CD14-positive monocyte (primary cell): Measurements from ENCODE around the gene NTSR2. TPM values are rescaled to one million over a fixed set of nuclear protein-coding genes. Genes with fewer than 3 reads are reported as not detected.
A peak's percentile ranks its signal among the peaks of the same experiment; 100 is the strongest.

ENCODE experiments used
- DNase-seq, 3 donors: peaks; one replicate each; pipeline ENCODE4 v3.0.0-alpha.2; 2011 to 2022
- H2AFZ ChIP-seq: 2 replicates; pipeline ENCODE4 v1.6.0; 2012; ENCODE audit warnings: mild to moderate bottlenecking, low read depth, low read length, inconsistent platforms; ENCODE audit not compliant: insufficient read depth, poor library complexity, severe bottlenecking
- H3K27ac ChIP-seq, 2 donors: 1 replicate in 1 of 2; 2 replicates in 1 of 2; pipeline ENCODE4 v1.5.1; 2012 to 2013; ENCODE audit warnings: low read length in 2 of 2, control low read depth in 1 of 2, inconsistent platforms in 1 of 2, low read depth in 1 of 2, mild to moderate bottlenecking in 1 of 2
- H3K27me3 ChIP-seq, 2 donors: one replicate each; pipeline versions ENCODE4 v1.6.0 to v1.6.1; 2011 to 2013; ENCODE audit warnings: low read length in 2 of 2; ENCODE audit not compliant: control insufficient read depth in 2 of 2, insufficient read depth in 2 of 2
- H3K36me3 ChIP-seq, 2 donors: replicated peaks in 1 of 2; 1 replicate in 1 of 2; 2 replicates in 1 of 2; pipeline versions ENCODE4 v1.5.1 to v1.6.1; 2012 to 2013; ENCODE audit warnings: low read length in 2 of 2, control low read depth in 1 of 2, inconsistent platforms in 1 of 2, mild to moderate bottlenecking in 1 of 2; ENCODE audit not compliant: insufficient read depth in 2 of 2, control insufficient read depth in 1 of 2
- H3K4me1 ChIP-seq, 2 donors: 1 replicate in 1 of 2; 2 replicates in 1 of 2; pipeline versions ENCODE4 v1.5.1 to v1.6.1; 2012 to 2013; ENCODE audit warnings: low read length in 2 of 2, control low read depth in 1 of 2, inconsistent platforms in 1 of 2, mild to moderate bottlenecking in 1 of 2, moderate library complexity in 1 of 2; ENCODE audit not compliant: insufficient read depth in 2 of 2, control insufficient read depth in 1 of 2
- H3K4me2 ChIP-seq: replicated peaks from 2 replicates; pipeline ENCODE3; 2012; ENCODE audit warnings: low read length, moderate library complexity, mild to moderate bottlenecking; ENCODE audit not compliant: poor library complexity, severe bottlenecking; ENCODE audit errors: extremely low read depth
- H3K4me3 ChIP-seq, 3 experiments: fragments of 200-600 bp in 1 of 3; sonication (generic) in 1 of 3; replicated peaks in 1 of 3; 1 replicate in 2 of 3; 2 replicates in 1 of 3; pipeline ENCODE4 v1.5.1; 2011 to 2013; ENCODE audit warnings: low read length in 3 of 3, mild to moderate bottlenecking in 3 of 3, control low read depth in 2 of 3, low read depth in 2 of 3, inconsistent platforms in 1 of 3, moderate library complexity in 1 of 3
- H3K79me2 ChIP-seq: 2 replicates; pipeline ENCODE4 v1.6.0; 2012; ENCODE audit warnings: mild to moderate bottlenecking, control low read depth, inconsistent platforms, low read length, moderate library complexity; ENCODE audit not compliant: insufficient read depth
- H3K9ac ChIP-seq: 2 replicates; pipeline ENCODE4 v1.6.0; 2017; ENCODE audit warnings: low read length, mild to moderate bottlenecking; ENCODE audit not compliant: insufficient read depth, poor library complexity, severe bottlenecking
- H3K9me3 ChIP-seq, 2 donors: replicated peaks in 1 of 2; 1 replicate in 1 of 2; 2 replicates in 1 of 2; pipeline versions ENCODE4 v1.5.1 to v1.6.1; 2012 to 2013; ENCODE audit warnings: low read length in 2 of 2, control low read depth in 1 of 2; ENCODE audit not compliant: control insufficient read depth in 1 of 2, insufficient read depth in 1 of 2
- H4K20me1 ChIP-seq: 2 replicates; pipeline ENCODE4 v1.6.0; 2012; ENCODE audit warnings: mild to moderate bottlenecking, low read length, control low read depth, moderate library complexity; ENCODE audit not compliant: insufficient read depth
- H3K27ac Mint-ChIP-seq, 7 donors: one replicate each; pipeline ENCODE4 v1.8.0; 2020; ENCODE audit warnings: mild to moderate bottlenecking in 7 of 7, mixed read lengths in 7 of 7, moderate library complexity in 6 of 7, inconsistent platforms in 2 of 7
- H3K27me3 Mint-ChIP-seq, 3 donors: one replicate each; pipeline ENCODE4 v1.8.0; 2021 to 2022; ENCODE audit warnings: low read depth in 3 of 3, mild to moderate bottlenecking in 3 of 3, mixed read lengths in 3 of 3, moderate library complexity in 3 of 3, inconsistent platforms in 1 of 3
- H3K36me3 Mint-ChIP-seq, 2 donors: one replicate each; pipeline ENCODE4 v1.8.0; 2020; ENCODE audit warnings: mixed read lengths in 2 of 2, inconsistent platforms in 1 of 2, mild to moderate bottlenecking in 1 of 2
- H3K4me1 Mint-ChIP-seq: one replicate; pipeline ENCODE4 v1.8.0; 2020; ENCODE audit warnings: mild to moderate bottlenecking, mixed read lengths
- H3K4me3 Mint-ChIP-seq, 2 donors: one replicate each; pipeline ENCODE4 v1.8.0; 2020; ENCODE audit warnings: mild to moderate bottlenecking in 2 of 2, mixed read lengths in 2 of 2, moderate library complexity in 1 of 2
- H3K9me3 Mint-ChIP-seq, 7 donors: one replicate each; pipeline ENCODE4 v1.8.0; 2020 to 2022; ENCODE audit warnings: mixed read lengths in 7 of 7, mild to moderate bottlenecking in 6 of 7, moderate library complexity in 6 of 7, inconsistent platforms in 2 of 7
- CTCF ChIP-seq: fragments of 200-600 bp; IDR thresholded peaks from one replicate; pipeline ENCODE4 v1.8.0; 2022; ENCODE audit warnings: antibody characterized with exemption, mild to moderate bottlenecking
- WGBS: methylation state at CpG from one replicate; pipeline ENCODE4 v1.1.5; 2013; ENCODE audit warnings: missing lambda C conversion rate; ENCODE audit not compliant: insufficient coverage; 5-methylcytosine and 5-hydroxymethylcytosine counted together
- intact Hi-C, 2 donors: fragments of 100-400 bp; cut with micrococcal nuclease; formaldehyde crosslinking; loops; one replicate each; pipeline versions ENCODE4 v1.15.0 to v1.15.1; 2023
- polyA plus RNA-seq, 3 donors: library from polyadenylated mRNA; depleted of rRNA in 1 of 3; unstranded in 2 of 3; stranded (reverse) in 1 of 3; fragments of 300-500 nt in 2 of 3; fragments of >200 nt in 1 of 3; fragmentation: Illumina TruSeq in 2 of 3; gene quantifications; 1 replicate in 2 of 3; 2 replicates in 1 of 3; pipeline ENCODE4 v1.2.3, GENCODE V29; 2012 to 2021

The NTSR2 gene
- polyA plus RNA-seq, 3 donors, result not detected

DNA sequence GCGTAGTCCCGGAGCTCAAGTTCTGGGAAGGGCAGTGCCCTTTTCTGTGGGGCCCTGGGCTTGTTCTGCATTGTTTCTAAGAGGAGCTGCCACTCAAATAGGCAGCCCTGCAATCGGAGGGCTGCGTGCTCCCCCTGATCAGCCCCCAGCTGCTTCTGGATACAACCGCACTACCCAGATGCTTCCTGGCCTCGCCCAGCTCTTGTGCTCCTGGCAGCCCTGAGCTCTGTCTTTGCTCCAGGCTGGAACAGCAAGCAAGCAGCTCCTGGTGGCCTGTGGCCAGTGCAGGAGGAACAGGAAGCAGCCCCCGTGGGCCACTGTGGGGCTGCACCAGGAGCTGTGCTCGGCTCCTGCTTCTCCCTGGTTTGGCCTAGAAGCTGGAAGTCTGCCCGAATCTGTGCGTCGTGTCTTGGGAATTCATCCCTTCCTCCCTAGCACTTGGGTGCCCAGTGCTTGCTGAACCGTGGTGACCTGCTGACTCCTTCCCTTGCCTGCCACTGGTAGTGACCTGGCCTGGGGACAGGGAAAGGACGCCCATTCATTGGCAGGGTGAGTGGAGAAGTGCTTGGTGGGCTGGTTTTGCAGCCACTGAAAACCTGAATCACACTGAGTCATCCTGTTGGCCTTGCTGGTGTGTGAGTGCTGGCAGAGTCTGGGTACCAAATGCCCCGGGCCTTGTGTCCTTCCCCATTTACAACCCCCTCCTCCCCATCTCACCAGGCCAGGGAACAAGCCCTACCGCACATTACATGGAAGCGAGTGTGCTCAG lies 27.3 kb upstream of the NTSR2 start:
- peak overlapping the region; percentile 44 for H2AFZ ChIP-seq
- no peak for TF ChIP-seq CTCF

GRCh38 chr2:11696736-11697102 lies 26.7 kb upstream of the NTSR2 start:
- Histone ChIP-seq H3K27ac (peak overlapping the region in 1 of 2 donors; percentile 17), H3K9ac (no peak overlapping the region), H3K27me3 (no peaks in the 10 kb centered on the region), H3K4me1 (peaks cover 30 to 36% of the 10 kb centered on the region in 2 donors), H3K9me3 (no peaks in the 10 kb centered on the region), H3K79me2 (no peaks in the 10 kb centered on the region), H2AFZ (peak overlapping the region; percentile 44), H3K4me3 (no peak overlapping the region), H3K4me2 (no peak overlapping the region), H4K20me1 (no peaks in the 10 kb centered on the region), H3K36me3 (no peaks in the 10 kb centered on the region)
- Mint-ChIP-seq H3K36me3 (peaks cover 0 to 3% of the 10 kb centered on the region in 2 donors), H3K4me3 (peak overlapping the region in 1 of 2 donors; percentile 43), H3K27me3 (peaks cover 2 to 12% (median 8%) of the 10 kb centered on the region in 3 donors), H3K4me1 (peaks cover 38% of the 10 kb centered on the region), H3K27ac (peak overlapping the region in 2 of 7 donors; percentile 17 to 26), H3K9me3 (no peaks in the 10 kb centered on the region)
- TF ChIP-seq CTCF, result no peak
- 25% methylated on average over 9 of the region's 9 CpGs for WGBS
- no peak for DNase-seq
- intact Hi-C loops, result no loop called here

More for the DNA sequence above, 27.3 kb upstream of the NTSR2 start:
- peak overlapping the region in 1 of 2 donors; percentile 43 for H3K4me3 Mint-ChIP-seq
- Histone ChIP-seq H3K79me2 (no peaks in the 10 kb centered on the region), H3K4me3 (no peak overlapping the region), H3K27me3 (no peaks in the 10 kb centered on the region), H3K4me1 (peaks cover 35 to 38% of the 10 kb centered on the region in 2 donors), H3K27ac (peak overlapping the region in 1 of 2 donors; percentile 17), H3K4me2 (no peak overlapping the region), H3K9me3 (no peaks in the 10 kb centered on the region), H3K9ac (no peak overlapping the region), H3K36me3 (no peaks in the 10 kb centered on the region), H4K20me1 (no peaks in the 10 kb centered on the region)
- intact Hi-C loops, result no loop called here
- 3% methylated on average over 14 of the region's 16 CpGs for WGBS
- no peaks in the 10 kb centered on the region for H3K9me3 Mint-ChIP-seq
- DNase-seq, result peak; percentile 65 to 88 (median 71)
- peak overlapping the region in 5 of 7 donors; percentile 17 to 72 (median 36) for H3K27ac Mint-ChIP-seq
- peaks cover 2 to 12% (median 8%) of the 10 kb centered on the region in 3 donors for H3K27me3 Mint-ChIP-seq
- H3K36me3 Mint-ChIP-seq, result peaks cover 0 to 3% of the 10 kb centered on the region in 2 donors
- H3K4me1 Mint-ChIP-seq, result peaks cover 34% of the 10 kb centered on the region
